GM19463 (cell line): Measurements from ENCODE around the gene KLK3.
"Not testable (repeated sequence)": the region's sequence is repeated elsewhere in the genome, so short reads cannot be mapped to it uniquely, and the experiment has no call there.

Experiments used
- ATAC-seq: cut with Tn5 transposase; IDR thresholded peaks from one replicate; pipeline ENCODE4 v1.9.1; 2021; ENCODE audit warnings: mild to moderate bottlenecking, moderate library complexity; ENCODE audit not compliant: unreplicated experiment

Gene KLK3

DNA sequence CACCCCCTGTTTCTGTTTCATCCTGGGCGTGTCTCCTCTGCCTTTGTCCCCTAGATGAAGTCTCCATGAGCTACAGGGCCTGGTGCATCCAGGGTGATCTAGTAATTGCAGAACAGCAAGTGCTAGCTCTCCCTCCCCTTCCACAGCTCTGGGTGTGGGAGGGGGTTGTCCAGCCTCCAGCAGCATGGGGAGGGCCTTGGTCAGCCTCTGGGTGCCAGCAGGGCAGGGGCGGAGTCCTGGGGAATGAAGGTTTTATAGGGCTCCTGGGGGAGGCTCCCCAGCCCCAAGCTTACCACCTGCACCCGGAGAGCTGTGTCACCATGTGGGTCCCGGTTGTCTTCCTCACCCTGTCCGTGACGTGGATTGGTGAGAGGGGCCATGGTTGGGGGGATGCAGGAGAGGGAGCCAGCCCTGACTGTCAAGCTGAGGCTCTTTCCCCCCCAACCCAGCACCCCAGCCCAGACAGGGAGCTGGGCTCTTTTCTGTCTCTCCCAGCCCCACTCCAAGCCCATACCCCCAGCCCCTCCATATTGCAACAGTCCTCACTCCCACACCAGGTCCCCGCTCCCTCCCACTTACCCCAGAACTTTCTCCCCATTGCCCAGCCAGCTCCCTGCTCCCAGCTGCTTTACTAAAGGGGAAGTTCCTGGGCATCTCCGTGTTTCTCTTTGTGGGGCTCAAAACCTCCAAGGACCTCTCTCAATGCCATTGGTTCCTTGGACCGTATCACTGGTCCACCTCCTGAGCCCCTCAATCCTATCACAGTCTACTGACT, at the start of gene KLK3:
Gene KLK3 (plus strand): TSS at position 280 of the 775 bp plus-strand sequence. CDS start 41 bp downstream, at position 321.
- no peak for ATAC-seq

DNA sequence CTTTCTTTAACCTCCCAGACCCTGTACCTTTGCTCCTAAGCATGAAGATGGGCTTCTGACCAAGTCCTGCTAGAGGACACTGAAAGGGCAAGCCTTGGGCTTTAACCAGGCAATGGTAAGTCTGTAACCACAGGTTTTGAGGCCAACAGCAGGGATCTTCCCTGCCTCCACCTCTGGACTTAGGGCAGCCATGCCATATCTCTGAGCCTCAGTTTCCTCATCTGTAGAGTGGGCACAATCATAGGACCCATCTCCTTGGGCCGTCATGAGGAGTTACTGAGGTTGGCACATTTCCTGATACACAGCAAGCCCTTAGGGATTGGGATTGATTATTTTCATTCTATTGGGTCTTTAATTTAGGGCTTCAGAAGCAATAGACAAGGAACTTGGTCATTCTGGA, 45.9 kb upstream of the KLK3 start:
- no peak for ATAC-seq

DNA sequence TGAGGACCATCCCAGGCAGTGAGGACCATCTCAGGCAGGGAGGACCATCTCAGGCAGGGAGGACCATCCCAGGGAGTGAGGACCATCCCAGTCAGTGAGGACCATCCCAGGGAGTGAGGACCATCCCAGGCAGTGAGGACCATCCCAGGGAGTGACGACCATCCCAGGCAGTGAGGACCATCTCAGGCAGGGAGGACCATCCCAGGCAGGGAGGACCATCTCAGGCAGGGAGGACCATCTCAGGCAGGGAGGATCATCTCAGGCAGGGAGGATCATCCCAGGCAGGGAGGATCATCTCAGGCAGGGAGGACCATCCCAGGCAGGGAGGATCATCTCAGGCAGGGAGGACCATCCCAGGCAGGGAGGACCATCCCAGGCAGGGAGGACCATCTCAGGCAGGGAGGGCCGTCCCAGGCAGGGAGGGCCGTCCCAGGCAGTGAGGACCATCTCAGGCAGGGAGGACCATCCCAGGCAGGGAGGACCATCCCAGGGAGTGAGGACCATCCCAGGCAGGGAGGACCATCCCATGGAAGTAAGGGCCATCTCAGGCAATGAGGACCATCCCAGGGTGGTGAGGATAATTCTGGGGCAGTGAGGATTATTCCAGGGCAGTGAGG, 43.0 kb upstream of the KLK3 start:
- not testable (repeated sequence) for ATAC-seq

DNA sequence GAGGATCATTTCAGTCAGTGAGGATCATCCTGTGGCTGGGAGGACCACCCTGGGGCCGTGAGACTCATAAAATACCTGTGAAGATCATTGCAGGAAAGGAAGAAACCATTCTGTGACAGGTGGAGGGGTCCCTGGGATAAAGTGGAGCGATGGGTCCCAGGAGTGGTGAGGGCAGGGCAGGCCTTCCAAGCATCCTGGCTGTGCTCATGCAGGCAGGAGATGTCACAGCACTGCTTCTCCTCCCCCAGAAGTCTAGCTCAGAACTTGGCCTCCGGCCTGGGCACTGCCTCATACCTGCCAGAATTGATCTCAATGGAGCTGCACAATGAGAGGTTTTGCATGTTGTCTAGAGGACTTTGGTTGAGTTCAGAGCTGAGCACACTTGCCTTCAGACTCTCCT, 42.2 kb upstream of the KLK3 start:
- ATAC-seq, result no peak

DNA sequence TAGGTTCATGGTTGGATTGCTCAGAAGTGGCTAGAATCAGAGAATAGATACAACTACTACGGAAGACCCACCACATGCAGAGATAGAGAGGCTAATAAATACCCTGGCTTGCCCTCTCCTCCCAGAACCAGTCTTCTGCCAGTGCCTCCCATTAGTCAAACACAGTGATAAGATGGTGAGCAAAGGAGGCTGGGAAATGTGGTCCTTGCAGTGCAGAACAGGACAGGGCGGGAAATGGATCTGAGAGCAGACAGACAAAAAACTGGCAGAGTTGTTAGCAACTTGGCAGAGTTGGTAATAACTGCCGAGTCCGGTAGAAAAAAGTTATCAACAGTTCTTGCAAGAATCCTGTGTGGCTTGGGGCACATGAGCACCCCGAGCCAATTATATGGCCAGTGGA, 39.8 kb upstream of the KLK3 start:
- ATAC-seq, result no peak

DNA sequence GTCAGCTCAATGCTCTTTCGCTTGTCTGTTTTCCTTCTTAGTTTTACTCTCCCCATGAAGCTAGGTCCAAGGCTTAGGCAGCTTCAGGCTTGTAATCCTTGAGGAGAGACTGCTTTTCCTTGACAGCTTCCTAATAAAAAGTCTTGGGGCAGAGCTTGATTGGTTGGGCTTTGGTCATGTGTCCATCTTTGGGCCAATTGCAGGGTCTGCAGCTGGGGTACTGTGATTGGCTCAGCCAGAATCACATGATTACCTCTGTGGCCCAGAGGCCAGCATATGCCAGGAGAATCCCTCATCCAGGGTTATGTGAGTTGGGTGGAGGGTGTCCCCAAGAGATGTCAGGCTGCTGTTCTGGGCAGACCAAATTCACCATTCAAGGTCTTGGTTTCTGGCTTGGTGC, 39.3 kb upstream of the KLK3 start:
- ATAC-seq, result no peak

DNA sequence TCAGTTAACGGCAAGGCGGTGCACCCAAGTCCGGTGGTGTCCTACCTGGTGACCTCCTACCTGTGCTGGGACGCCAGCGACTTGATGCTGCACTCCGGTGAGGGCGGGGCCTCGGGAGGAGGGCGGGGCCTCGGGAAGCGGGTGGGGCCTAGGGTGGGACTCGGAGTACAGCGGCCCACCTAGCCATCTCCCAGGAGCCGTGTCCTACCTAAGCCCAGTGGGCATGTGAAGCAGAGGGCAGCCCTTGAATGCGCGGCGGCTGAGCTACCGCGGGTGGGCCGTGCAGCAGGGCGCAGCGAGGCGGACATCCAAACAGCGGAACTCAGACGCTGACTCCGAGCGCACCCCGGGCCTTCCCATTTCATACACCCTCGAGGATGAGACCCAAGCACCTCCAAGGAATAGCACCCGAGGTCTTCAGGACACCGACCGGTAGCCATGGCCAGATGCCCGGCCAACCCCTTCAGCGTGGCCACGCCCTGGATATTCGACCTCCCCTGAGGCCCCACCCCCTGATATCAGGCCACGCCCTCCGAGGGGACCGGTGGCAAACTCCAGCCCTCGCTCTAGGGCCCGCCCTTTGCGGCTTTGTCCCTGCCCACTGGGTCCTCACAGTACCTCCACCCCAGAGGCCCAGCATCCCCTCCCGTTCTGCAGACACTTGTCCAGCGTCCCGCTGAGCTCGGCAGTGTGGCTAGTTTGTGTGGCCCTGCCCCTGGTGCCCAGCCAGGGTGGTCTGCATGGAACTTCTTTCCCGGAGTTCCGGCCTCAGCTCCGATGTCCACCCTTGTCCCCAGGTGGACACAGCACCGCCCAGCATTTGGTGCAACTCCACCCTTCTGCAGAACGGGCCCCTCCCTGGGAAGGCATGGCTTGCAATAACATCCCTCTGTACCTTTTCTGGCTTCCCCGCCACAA, 36.5 kb upstream of the KLK3 start:
- ATAC-seq, result peak; percentile 63

DNA sequence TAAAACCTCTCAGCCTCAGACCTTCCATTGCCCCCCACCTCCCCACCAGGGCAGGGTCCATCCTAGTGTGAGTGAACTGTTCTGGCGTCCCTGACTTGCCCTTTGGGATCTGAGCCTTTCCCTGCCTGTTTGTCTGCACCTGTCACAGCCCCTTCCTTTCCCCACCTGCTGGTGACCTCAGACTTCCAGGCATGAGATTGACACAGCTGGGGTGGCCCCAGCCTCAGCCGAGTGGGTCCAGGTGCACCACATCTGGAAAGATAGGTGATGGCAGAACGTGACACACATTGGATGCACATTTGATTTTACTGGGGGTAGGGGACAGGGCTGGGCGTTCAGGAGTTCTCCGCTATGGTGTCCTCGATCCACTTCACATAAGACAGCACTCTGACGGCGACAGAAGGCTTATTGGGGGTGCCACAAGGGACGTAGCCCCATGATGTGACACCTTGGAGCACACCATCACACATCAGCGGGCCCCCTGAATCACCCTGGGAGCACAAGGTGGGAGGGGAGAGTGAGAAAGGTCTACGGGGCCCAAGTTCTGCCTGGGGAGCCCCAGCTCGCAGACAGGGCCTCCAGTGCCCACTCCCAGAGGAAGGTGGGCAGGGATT, 35.7 kb upstream of the KLK3 start:
- ATAC-seq, result no peak

DNA sequence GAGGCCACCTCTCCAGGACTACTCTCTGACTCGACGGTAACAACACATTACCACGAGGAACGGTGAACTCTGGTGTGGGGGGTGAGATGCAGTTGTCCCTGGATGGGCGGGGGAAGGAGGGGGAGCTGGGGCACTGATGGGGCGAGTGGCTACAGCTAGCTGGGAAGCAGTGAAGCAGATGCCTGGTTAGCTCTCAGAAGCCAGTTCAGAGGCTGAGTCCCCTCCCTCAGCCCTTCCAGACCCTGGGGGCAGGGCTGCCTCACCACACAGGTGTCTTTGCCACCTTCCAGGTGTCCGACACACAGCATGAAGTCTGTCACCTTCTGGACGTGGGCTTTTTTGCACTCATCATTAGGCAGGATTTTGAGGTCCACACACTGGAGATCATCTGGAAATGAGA, 35.1 kb upstream of the KLK3 start:
- ATAC-seq, result no peak

DNA sequence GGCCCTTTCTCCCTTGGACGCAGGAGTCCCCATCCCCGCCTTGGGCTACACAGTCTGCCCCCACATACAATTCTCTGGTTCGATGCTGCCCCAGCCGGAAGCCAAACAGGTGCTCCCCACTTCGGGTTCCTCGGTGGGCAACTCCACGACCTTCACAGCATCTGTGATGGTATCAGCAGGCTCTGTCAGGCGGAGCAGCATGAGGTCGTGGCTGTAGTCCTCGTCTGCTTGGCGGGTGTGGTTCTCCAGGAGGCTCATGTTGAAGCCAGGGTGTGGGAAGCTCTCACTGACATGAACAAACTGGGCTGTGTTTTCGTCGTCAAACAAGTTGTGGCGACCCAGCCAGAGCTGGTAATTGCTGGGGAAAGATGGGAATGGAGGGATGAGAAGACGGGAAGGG, 34.6 kb upstream of the KLK3 start:
- ATAC-seq, result no peak

DNA sequence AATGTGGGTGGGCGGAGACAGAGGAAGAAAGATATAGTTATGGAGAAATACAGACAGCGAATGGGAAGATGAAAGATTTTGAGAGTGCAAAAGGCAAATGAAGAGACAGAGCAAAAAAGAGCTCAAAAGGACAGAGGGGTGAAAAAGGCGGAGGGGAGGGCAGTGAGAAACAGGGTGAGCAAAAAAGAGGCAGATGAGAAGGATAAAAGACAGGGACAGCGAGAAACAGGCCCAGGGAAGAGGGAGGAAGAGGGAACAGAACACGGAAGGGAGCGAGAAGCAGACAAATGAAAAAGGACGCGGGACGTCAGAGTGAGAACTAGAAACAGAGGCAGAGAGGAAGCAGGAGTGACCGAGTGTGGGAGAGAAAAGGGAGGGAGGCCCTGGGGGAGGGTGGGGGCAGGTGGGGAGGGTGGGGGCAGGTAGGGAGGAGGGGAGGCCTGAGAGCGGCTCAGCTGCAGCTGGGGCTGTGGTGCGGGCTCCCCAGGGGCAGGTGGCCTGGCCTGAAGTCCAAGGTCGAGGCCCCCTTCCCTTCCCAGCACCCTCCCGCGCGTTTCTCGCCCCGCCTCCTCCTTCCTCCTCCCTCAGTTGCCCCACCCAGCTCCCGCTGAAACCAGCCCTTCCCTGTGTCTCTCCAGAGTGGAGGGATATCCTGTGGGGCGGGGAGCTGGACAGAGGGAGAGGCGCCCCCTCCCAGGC, 34.0 kb upstream of the KLK3 start:
- ATAC-seq, result no peak

DNA sequence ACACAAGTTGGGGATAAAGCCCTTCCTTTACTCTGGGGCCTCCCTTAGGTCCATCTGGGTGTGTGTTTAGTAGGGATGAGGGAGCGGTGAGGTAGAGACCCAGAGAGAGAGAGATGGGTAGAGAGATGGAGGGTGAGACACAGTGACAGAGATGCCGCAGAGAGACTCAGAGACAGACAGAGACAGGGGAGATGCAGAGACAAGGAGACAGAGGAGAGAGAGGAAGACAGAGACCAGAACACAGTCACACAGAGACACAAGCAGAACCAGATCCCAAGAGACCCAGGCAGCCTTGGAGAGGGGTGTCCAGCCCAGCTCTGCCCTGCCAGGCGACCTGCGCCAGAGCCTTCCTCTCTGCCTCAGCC, 33.5 kb upstream of the KLK3 start:
- ATAC-seq, result no peak

DNA sequence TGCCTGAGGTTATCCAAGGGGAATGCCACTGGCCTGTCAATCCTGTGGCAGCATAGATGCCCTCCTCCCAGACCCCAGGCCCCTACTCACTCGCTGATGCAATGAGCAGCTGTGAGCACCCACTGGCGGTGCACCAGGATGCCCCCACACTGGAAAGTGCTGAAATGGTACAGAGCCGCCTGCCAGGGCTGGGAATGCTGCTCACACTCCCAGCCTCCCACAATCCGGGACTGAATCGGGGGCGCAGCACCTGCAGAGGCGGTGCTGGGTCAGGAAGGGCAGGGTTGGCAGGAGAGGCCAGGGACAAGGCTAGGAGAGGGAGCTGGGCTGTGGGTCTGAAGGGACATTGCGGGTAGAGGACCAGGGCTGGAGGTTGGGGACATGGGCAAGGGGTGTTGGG, 33.1 kb upstream of the KLK3 start:
- no peak for ATAC-seq

DNA sequence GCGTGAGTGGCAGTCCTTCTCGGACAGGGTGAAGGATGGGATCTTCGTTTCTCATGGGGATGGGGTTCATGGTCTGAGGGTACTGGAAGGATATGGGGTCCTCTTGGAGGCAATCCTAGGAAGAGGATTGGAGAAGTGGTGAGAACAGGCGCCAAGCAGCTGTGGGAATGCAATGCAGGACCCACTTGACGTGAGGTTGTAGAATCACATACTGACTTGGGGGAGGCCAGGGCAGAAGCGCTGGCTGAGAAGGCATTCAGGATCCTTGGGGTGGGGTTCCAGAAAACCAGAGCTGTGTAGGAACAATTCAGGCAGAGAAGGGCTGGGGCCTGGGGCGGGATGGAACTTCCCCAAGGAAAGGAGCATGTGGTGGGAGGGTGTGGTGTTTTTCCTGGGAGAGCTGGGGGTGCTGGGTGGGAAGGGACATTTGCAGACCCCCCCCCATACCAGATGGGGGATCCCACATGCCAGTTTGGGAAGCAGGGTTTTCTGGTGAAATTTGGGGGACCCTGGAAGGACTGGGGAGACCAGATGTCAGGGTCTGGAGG, 32.0 kb upstream of the KLK3 start:
- ATAC-seq, result no peak

DNA sequence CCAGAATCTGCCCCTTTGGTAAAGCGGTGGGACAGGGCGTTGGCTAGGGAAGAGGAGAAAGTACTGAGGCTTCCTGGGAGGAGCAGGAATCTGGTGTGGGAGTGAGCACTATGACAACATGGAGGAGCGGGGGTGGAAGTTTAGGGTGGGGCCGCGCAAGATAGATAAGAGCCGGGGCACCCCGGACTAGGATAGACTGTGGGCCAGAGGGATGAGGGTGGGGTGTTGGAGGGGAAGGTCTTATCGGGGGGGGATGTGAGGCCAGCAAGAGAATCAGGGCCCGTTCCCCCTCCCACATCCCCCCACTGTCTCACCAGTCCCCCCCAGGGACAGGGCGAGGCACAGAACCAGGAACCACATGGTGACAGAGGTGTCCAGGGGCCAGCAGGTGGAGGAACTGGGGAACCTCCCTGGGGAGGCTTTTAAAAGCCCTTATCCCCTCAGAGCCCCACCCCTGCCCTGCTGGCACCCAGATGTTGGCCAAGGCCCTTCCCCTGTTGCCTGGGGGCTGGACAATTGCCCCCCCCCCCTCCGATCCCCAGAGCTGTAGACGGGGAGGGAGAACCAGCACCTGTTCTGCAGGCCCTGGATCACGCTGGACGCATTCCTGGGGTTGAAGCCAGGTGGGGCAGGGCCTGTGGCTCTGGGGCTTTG, 31.2 kb upstream of the KLK3 start, which contains the start of gene KLK1:
Gene KLK1 (minus strand): TSS at position 399 of the 654 bp plus-strand sequence. CDS start 39 bp downstream, at position 360.
- ATAC-seq, result no peak

DNA sequence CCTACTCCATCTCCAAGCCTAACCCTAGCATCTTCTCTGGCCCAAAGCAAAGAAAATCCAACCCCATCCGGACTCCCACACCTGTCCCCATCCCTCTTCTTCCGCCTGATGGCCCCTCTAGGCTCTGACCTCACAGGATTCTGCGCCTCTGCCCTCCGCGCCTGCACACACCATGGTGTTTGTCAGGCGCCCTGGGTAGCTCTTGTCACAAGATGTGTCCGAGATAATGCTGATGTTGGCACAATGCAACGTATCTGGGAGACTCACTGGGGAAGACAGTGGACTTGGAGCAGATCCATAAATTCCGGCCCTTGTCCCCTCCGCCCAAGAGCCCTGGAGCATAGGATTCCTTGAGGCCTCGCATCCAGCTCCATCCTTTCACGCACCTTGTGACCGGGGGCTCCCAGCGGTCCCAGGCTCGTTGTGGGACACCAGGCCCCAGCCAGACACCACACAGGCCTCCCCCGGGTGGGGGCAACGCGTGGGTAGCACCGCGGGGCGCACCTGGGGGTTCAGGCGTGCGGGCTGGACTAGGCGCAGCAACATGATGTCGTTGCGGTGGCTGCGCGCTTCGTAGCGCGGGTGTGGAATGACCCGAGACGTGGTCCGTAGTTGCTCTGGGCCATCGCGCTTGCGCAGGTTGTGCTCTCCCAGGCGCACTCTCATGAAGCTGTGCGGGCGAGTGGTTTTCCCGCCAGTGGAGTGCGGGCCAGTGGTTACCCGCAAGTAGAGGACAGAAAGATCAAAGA, 28.0 kb upstream of the KLK3 start:
- no peak for ATAC-seq

DNA sequence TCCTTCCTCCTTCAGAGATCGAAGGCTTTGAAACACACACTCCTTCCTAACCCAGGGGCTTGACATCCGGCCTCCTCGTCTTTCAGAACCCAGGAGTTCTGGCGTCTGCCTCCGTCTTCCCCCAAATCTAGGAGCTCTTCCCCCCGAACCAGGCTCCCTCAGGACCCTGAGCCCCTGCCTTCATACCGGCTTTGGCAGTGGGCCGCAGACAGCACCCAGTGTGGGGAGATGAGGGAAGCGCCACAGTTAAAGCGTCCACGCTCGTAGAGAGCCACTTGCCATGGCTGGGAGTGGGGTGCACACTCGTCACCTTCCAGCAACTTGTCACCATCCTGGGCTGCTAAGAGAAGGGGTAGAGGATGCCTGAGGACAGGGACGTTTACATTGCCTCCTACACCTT, 27.2 kb upstream of the KLK3 start:
- no peak for ATAC-seq

DNA sequence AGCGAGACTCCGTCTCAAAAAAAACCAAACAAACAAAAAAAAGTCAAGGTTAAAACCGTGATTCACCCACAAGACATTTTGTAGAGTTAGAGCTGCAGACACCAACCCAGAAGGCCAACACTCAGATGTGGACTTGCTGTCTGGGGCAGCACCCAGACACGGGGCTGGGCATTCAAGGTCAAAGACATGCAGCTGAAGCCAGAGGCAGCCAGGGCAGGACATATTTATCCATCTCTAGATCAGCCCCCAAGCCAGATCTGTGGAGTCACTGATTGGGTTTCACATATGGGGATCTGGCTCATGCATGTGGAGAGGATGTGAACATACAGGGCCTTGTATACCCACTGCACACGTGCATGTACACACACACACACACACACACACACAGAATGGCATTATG, 24.9 kb upstream of the KLK3 start:
- no peak for ATAC-seq
